Measurements from ENCODE around the gene RNF151.
"Not testable (repeated sequence)": the region's sequence is repeated elsewhere in the genome, so short reads cannot be mapped to it uniquely, and the experiment has no call there.

Gene RNF151

GRCh38 chr16:2009791-2010510 lies 43.3 kb downstream of the RNF151 start, which contains the start of gene ZNF598:
ZNF598 (minus strand) TSS chr16:2009821.
- DNase-seq: peak; percentile 96

GRCh38 chr16:2011726-2012125 lies 45.1 kb downstream of the RNF151 start:
- DNase-seq: not testable (repeated sequence)

- no peak for DNase-seq
Observed at GRCh38 chr16:2013527-2013926, 46.9 kb downstream of the RNF151 start.

- no peak for DNase-seq
Observed at GRCh38 chr16:2015117-2015946, 48.7 kb downstream of the RNF151 start.

- no peak for DNase-seq
Observed at GRCh38 chr16:2015947-2016208, 49.2 kb downstream of the RNF151 start.

GRCh38 chr16:2016407-2016922 lies 49.8 kb downstream of the RNF151 start:
- no peak for DNase-seq
